GM19025 (cell line): Measurements from ENCODE around the gene GMDS.
"Not testable (repeated sequence)": the region's sequence is repeated elsewhere in the genome, so short reads cannot be mapped to it uniquely, and the experiment has no call there.

Source experiments
- ATAC-seq: cut with Tn5 transposase; IDR thresholded peaks from one replicate; pipeline ENCODE4 v1.9.1; 2021; ENCODE audit warnings: mild to moderate bottlenecking, low read depth, moderate library complexity; ENCODE audit not compliant: unreplicated experiment

GMDS gene

GRCh38 chr6:1708820-1709219, 536.6 kb downstream of the GMDS start:
- no peak for ATAC-seq

DNA sequence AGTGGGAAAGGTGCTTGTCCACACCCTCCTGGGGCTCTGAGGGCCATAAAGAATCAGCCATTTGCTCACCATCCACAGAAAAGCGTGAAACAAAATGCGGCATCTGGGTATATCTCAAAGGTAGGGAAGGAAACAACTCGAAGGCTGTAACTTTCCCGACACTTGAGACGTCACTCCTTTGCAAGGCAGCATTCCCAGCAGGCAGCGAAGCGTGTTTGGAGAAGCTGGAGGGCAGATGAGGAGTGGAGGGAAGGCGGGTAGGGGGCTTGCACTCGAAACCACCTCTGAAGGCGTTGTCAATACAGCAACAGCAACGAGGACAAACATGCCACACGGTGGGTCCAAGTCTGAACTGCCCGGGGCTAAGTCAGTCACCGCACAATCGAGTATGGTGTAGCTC, 537.3 kb downstream of the GMDS start:
- ATAC-seq = no peak

DNA sequence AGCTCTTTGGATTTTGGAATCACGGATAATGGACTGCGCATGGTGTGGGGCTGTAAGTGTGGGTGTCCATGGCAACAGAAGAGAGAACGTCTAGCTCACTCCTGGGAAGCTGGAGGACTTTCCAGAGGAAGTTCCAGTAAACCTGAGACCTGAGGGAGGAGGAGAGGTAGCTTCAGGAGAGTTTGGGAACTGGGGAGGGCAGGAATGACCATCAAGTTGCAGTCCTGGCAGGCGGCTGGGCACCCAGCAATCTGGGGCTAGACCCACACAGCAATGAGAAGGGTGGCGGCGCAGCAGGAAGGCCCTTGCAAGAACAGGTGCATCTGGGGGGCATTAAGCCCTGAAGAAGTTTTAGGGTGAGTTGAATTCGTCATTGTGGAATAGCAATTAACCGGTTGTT, 539.8 kb downstream of the GMDS start:
- ATAC-seq = no peak

- no peak for ATAC-seq
Observed at GRCh38 chr6:1705183-1705582, 540.2 kb downstream of the GMDS start.

DNA sequence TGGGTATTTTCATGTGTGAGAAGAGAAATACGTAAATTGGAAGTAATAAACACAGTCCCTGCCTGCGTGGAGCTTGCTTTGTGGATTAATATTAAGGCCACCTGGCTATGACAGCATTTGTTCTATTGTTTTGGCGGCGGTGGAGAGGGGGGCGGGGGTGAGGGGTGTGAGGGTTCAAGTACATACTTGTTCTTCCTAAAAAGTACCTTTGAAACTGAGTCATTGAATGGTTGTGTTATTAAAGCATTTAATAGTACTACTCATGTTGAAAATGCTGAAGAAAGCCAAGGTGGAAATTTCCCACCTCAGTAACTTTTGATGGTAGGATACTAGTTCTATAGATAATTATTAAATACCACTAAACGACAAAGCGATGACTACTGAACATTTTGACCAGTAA, 540.7 kb downstream of the GMDS start:
- ATAC-seq = no peak

GRCh38 chr6:1703923-1704322, 541.5 kb downstream of the GMDS start:
- no peak for ATAC-seq

DNA sequence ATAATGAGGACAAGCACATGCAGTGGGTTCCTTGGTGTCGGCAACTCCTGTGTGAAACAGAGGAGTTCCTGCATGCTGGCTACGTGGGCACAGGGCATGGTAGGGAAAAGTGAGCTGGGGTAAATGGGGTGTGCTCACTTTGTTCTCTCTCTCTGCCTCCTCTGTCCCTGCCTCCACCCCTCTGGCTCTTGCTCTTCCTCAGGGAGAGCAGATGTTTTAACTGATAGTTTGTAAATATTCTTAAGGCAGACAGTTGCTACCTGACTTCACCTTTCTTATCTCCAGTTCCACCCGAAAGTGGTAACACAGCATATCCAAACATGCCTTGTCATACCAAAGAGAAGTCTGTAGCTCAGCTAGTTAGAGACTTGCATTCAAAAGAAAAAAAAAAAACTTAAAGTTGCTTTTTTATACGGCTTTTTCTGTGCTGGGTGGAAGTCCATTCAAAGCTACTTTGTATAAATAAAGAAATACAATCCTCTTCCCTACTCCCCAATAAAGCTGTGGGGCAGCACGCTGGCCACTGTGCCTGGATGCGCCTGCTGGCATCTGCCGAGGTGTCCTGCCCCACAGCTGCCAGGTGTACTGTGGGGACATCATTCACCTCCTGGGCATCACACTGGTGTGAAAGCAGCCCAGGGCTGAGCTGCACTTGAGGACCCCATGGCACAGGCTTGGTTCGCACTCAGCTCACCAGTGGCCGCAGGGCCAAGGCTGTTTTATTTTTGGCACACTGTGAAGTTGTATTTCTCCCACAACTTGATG, 542.1 kb downstream of the GMDS start:
- no peak for ATAC-seq

DNA sequence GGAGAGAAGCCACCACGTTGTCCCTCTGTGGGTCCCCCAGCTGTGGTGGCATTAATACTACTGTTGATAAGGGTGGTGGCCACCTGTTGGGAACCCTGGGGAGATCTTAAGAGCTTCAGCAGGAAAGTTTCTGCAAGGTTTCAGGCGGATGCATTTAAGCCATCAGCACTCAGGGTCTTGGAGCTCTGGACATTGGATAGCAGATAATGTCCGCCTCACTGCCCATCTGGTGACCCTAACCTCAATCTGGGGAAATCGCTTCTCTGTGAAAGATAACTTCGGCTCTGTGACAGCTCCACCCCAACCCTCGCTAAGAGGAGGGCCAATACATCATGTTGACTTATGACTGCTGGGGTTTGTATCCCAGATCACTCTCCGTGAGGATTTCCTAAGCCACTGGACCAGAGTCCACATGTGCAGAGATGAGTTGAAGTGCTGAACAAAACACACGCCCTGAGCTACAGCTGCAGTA, 542.8 kb downstream of the GMDS start:
- no peak for ATAC-seq

DNA sequence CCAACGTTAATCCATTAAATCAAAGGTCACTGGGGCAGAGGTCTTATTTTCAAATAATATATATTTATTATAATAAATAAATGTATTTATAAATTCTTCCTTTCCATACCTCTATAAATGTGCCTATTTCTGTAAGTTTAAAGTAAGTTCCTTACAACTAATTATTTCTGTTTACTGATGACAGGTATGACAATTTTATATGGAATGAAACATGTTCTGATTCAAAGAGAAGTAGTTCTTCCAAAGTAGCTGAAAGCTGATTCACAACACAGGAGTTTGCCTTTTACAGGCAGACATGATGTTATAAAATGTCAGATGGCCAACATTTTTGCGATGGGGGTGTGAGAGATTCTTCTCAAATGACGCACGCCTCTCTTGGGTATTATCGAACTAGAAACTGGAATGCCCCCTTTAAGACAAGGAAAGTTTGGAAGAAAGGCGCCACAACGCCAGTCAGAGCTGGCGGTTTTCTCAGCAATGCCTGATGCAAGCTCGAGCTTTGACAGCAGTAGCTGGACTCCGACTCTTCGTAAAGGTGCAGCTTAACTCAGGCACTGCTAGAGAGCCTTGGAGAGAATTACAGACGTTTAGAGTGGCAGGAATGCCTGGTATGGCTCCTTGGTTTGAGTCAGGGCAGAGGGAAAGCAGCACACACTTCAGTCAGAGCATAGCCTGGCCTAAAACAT, 543.6 kb downstream of the GMDS start:
- ATAC-seq = no peak

GRCh38 chr6:1700278-1700967, 545.0 kb downstream of the GMDS start:
- ATAC-seq = no peak

- ATAC-seq = no peak
Observed at GRCh38 chr6:1698527-1698926, 546.9 kb downstream of the GMDS start.

DNA sequence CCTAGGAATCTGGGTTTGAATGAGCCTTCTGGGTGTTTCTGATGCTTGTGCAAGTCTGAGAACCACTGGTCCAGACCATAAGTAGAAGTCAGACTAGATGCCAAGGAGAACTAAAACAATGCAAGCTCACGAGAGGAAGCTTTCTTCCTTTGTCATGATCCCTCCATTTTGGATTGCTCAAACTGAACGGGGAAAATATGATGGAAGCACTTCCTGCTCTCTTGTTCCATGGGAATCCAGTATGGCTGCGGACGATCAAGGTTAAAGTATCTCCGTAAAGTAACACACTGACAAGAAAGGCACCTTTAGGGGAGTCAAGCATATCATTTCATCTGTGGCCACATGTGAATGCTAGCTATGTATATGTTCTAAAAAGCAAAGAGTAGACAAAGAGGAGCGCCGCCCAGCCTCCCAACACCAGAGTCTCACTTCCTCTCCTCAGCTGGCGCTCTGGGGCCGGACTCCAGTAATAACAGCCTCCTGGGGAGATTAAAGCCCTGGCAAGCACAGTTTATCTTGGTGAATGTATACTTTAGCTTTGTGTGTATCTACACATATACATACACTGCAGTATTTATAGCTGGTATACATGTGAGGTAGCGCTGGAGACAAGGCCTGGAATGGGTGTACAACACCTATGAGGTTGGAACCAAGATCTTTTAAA, 547.6 kb downstream of the GMDS start:
- no peak for ATAC-seq

GRCh38 chr6:1696463-1696850, 548.9 kb downstream of the GMDS start:
- ATAC-seq = no peak

GRCh38 chr6:1695546-1696462, 549.6 kb downstream of the GMDS start:
- no peak for ATAC-seq

DNA sequence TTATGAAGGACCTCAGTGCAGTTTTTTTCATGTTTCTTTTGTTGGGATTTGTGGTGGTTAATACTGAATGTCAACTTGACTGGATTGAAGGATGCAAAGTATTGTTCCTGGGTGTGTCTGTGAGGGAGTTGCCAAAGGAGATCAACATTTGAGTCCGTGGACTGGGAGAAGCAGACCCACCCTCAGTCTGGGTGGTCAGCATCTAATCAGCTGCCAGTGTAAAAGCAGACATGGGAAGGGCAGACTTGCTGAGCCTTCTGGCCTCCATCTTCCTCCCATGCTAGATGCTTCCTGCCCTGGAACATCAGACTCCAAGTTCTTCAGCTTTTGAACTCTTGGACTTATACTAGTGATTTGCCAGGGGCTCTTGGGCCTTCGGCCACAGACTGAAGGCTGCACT, 553.6 kb downstream of the GMDS start:
- ATAC-seq = not testable (repeated sequence)

- not testable (repeated sequence) for ATAC-seq
Observed at GRCh38 chr6:1690656-1691055, 554.7 kb downstream of the GMDS start.

- ATAC-seq = no peak
Observed at GRCh38 chr6:1689141-1689540, 556.3 kb downstream of the GMDS start.

DNA sequence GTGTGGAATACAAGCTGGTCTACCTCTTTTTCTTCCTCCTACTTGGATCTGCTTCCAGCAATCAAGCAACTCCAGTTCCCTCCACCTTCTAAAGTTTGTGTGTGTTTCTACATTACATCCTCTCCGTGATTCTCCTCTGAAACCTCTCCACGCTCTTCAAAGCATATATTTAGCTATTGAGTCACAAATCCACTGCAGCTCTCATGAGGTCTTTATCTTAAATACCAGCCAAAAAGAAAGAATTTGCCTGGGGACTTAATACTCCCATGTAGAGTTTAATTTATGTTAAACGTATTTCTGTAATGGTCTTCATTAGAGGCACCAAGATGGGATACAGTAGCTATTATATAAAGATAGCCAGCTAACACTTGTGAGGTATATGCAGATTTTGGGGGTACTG, 557.0 kb downstream of the GMDS start:
- ATAC-seq = no peak

- ATAC-seq = no peak
Observed at GRCh38 chr6:1687402-1687801, 558.0 kb downstream of the GMDS start.
